GM21390 (cell line): ENCODE data around the gene BCAM.

Experiments used
- ATAC-seq: cut with Tn5 transposase; IDR thresholded peaks from one replicate; pipeline ENCODE4 v1.9.1; 2021; ENCODE audit not compliant: unreplicated experiment

BCAM gene

DNA sequence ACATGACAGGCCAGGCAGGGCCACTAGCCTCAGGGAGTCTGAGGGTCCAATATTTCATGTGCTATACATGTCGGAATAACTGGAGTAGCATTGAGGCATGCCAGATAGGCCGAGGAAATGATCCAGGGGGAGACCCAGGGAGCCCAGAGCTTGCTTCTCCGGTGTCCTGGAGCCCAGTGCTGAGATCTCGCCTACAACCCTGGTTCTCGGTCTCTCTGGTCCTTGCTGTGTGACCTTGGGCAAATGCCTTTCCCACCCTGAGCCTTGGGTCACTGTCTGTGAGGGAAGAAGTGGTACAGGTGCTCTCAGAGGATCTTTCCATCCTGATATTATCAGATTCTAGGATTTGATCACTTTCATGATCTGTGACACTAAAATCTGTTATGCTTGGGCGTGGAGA is 19.9 kb upstream of the BCAM start:
- no peak for ATAC-seq

DNA sequence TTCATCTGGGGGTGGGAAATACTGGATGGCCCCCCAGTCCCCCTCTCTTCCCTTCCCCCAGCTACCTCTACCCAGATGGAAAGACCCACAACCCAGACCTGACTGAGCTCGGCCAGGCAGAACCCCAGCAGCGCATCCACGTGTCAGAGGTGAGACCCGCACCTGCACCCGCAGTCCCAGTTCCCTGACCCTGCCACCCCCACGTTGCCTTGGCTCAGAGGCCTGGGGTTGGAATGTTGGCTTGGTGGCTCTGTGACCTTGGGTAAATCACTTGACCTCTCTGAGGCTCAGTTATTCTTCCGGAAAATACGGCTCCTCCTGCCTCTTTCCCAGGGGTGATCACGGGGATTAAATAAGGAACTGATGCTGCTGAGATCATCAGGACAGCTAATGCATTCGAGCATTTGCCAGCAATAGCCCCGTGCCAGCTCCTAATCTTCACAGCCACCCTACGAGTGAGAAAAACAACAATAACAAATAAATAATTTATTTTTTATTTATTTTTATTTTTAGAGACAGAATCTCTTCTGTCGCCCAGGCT is 18.9 kb upstream of the BCAM start:
- ATAC-seq, result no peak

DNA sequence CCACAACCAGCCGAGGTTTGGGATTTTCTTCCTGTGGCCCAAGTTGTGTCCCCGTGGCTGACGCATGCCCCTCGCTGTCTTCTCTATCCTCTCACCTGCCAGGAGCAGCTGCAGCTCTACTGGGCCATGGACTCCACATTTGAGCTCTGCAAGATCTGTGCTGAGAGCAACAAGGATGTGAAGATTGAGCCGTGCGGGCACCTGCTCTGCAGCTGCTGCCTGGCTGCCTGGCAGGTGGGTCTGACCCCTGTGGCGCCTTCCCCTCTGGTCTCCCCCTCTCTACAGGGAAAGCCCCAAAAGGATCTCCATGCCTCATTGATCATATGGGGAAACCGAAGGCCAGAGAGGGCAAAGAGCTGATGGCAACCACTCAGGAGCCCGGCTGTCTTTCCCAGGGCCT is 16.6 kb upstream of the BCAM start:
- ATAC-seq, result no peak

DNA sequence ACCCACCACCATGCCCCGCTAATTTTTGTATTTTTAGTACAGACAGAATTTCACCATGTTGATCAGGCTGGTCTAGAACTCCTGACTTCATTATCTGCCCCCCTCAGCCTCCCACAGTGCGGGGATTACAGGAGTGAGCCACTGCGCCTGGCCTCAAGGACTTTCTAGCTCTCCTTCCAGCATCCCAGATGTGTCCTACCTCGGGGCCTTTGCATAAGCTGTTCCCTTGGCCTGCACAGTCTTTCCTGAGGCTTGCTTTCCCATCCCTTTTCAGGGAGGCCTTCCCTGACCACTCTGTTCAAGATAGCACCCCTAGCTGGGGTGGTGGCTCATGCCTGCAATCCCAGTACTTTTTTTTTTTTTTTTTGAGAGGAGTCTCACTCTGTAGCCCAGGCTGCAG is 14.3 kb upstream of the BCAM start:
- ATAC-seq, result no peak

DNA sequence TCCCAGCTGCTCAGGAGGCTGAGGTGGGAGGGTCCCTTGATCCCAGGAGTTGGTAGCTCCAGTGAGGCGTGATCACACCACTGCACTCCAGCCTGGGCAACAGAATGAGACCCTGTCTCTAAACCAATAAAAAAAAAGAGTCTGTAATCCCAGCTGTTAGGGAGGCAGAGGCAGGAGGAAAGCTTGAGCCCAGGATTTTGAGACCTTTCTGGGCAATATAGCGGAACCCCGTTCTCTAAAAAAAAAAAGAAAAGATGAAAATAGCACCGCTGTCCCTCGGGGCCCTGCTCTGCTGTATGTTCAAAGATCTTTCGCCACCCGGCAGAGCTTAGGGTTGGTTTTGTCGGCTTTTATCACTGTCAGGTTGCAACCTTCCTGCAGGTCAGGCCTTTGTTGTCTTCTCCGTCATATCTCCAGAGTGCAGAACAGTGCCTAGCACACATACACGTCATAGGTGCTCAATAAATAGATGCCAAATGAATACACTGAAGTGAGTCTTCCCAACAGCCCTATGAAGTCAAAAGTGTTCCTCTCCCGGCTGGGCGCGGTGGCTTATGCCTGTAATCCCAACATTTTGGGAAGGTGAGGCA is 13.4 kb upstream of the BCAM start:
- ATAC-seq, result no peak

DNA sequence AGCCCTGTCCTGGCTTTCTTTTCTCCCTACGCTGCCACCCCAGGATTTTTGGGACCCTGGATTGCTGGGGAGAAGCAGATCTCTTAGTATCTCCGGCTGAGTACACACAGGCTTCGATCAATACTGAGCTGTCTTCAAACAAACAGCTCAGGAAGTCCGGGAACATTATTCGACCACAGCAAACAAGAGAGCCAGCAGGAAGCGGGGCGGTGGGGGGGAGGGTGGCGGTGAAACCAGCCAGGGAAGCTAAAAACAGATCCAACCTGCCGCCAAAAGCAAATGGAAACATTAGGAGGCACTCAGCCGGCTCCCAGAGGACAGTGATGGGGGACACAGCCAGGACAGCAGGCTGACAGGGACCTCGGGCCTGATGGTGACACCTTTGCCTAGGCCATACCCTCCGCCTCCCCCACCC is 12.2 kb upstream of the BCAM start:
- ATAC-seq, result no peak

DNA sequence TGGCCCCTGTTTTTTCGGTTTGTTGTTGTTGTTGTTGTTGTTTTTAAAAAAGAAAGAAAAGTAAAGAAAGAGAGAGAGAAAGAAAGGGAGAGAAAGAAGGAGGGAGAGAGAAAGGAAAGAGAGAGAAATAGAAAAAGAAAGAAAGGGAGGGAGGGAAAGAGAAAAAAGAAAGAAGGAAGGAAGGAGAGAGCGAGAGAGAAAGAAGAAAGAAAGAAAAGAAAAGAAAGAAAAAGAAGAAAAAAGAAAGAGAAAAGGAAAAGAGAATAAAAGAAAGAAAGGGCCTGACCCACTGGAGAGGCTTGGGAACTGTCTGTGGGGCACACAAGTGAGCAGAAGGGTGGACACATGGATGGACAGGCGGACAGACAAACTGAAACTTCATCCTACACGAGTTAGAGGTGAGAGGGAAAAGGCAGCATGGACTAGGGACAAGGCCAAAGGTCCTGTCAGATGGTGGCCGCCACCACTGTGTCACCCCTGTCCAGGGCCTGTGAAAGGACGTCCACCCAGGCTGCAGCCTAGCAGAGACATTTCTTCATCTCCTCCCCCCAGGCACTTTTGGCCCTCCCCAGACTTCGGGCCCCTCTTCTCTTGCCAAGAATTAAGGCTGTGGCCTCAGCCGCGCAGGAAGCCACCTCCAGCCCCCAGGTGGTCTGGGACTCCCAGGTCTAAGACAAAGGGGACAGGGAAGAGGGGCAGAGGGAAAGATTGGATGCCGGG is 9.1 kb upstream of the BCAM start:
- ATAC-seq, result no peak

DNA sequence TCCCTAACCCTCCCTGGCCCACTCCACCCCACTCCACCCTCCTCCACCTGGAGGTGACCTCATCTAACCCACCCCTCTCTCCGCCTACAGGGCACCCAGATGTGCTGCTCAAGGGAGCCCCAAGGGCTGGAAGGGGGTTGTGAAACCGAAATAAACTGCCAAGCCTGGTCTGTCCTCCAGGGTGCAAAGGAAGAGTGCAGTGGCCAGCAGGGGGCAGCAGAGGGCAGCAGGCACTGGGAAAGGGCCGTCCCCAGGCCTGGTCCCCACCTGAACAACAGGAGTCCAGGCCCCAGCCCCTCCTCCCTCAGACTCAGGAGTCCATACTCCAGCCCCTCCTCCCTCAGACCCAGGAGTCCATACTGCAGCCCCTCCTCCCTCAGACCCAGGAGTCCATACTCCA is 8.4 kb upstream of the BCAM start:
- ATAC-seq, result no peak

DNA sequence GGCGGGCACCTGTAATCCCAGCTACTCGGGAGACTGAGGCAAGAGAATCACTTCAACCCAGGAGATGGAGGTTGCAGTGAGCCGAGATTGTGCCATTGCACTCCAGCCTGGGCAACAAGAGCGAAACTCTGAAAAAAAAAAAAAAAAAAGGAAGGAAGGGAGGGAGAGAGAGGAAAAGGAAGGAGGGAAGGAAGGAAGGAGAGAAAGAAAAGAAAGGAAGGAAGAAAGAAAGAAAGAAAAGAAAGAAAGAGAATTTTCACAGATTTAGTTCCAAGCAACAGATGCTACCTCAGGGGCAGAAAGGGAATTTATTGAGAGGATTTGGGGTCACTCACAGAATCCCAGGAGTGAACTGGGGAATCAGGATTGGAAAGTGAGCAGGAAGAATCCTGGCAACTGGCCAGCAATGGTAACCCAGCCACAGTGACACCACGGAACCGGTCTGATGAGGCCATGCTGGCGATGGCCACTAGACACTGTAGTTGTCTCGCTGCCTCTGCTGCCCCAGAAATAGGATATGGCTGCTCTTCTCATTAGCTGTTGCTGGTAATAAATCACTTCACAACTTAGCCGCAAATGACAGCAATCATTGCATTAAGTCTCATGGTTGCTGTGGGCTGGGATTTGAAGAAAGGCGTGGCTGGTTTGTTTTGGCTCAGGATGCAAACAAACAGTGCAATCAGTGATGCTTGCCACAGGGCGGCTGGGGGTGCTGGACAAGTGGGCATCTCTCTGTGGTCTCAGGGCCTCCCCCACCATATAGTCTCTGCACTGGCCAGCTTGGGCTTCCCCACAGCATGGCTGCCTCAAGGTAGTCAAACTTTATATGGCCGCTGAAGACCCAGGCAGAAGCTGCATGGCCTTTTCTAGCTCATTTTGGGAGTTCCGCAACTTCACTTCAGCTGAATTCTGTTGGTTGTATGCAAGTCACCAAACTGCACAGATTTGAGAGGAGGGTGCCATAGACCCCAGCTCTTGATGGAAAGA is 5.2 kb upstream of the BCAM start:
- ATAC-seq, result no peak

DNA sequence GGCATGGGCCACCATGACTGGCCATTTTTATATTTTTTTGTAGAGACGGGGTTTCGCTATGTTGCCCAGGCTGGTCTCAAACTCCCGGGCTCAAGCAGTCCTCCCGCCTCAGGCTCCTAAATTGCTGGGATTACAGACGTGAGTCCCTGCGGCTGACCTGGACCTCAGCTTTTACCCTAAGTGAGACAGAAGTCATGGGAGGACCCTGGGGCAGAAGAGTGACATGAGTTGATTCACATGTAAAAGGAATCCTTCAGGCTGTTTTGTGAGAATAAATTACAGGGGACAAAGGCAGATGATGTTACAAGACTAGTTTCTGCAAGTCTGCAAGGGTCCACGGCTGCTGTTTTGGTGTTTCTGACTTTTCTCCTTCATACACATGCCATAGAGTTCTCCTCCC is 2.6 kb upstream of the BCAM start:
- no peak for ATAC-seq

DNA sequence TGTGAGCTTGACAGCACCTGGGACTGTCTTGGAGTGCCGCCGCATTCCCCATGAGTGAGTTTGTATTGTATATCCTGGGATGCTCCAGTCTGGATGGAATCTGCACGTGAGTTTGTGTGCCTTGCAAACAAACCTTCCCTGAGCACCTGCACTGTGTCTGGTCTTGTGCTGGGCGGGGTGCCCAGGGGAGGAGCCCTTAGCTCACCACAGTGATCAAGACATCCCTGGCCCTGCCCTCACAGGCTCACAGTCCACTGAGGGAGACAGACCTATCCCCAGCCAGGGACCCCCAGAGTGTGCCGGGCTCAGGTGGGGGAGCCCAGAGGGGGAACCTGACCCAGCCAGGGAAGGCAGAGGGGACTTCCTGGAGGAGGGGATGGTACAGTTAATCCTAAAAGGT is 1.7 kb upstream of the BCAM start:
- ATAC-seq, result no peak

DNA sequence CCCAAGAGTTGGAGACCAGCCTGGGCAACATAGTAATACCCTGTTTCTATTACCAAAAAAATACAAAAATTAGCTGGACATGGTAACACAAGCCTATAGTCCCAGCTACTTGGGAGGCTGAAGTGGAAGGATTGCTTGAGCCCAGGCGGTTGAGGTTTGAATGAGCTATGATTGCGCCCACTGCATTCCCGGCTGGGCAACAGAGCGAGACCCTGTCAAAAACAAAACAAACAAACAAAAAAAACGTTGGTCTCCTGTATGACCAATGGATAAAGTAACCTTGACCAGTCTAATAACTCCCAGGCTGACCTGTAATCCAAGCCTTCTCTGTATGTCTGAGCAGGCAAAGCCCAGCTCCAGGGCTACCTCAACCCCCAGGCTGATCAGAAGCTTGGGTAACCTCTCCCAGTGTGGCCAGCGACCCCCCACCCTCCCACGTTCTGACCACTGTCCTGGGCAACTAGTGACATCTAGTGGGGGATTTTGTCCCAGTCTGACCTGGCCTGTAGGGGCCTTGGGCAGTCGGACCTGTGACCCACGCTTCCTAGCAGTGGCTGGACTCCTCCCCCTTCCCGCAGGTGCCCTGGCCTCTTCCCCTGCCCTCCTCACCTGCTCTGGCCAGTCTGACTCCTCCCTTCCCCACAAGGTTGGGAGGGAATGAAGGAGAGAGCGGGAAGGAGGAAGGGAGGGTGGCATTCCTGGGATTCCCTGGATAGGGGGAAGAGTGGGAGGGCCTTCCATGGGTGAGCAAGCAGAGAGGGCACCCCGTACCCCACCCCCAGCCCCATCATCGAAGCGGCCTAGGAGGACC is 1.0 kb upstream of the BCAM start:
- no peak for ATAC-seq

DNA sequence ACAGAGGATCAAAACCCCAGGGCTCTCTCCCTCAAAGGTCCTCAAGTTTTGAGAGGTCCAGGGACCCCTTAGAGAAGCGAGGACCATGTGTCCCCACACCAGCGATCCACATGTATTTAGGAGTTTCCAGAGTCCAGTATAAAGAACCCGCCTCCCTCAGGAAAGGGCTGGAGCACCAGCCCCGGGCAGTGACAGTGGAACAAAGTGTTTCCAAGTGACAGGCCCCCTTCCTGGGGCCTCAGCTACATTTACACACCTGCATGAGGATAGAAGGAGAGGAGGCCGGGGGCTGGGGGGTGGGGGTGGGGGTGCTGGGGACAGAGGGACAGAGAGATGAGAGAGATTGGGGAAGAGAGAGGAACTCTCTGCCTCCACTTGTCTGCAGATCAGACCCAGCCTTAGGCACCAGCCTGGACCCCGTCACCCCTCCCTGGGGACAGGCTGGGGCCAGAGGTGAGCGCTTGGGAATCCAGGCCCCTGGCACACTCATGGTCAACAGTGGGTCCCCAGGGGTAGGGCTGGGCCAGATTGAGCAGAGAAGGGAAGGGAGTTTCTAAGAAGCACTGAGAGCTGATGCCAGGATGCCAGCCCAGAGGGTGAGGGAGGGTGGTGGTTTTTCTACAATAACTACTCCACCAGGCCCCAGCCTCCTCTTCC is 802 bp downstream of the BCAM start:
- no peak for ATAC-seq

DNA sequence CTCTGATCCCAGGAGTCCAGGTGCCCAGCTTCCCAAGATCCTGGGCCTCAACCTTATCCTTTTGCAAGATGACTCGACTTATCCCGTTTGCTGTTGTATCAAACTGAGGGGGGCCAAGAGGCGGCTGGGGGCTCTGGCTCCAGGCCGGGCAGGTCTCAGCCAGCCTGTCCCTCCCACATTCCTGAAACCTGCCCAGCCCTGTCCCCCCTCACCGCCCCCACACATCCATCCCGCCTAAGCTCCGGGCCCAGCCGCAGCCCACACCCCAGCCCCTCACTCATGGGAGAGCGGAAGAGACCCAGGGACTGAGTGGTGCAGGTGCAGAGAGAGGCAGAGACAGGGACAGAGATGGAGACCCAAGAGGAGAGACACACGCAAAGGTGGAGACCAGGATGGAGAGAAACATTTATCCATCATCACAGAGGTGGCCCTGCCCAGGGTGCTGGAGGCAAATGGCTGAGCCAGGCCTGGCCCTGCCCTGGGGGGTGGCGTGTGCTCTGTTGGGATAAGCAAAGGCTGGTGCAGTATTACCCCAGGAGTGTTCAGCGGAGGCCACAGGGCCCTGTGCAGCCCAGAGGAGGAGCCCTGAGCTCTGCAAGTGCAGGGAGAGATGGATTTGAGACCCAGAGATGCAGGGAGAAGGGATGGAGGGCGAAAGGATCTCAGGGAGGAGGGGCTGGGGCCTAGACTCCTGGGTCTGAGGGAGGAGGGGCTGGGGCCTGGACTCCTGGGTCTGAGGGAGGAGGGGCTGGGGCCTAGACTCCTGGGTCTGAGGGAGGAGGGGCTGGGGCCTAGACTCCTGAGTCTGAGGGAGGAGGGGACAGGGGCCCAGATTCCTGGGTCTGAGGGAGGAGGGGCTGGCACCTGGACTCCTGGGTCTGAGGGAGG is 1.6 kb downstream of the BCAM start:
- no peak for ATAC-seq

DNA sequence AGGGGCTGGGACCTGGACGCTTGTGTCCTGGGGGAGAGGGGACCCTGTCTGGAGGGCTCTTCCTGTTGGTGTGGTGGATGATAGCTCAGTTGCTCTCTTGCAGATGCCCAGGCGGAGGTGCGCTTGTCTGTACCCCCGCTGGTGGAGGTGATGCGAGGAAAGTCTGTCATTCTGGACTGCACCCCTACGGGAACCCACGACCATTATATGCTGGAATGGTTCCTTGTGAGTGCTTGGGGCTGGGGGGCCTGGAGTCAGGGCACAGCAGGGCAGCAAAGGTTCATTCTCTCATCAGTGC is 2.2 kb downstream of the BCAM start:
- no peak for ATAC-seq

DNA sequence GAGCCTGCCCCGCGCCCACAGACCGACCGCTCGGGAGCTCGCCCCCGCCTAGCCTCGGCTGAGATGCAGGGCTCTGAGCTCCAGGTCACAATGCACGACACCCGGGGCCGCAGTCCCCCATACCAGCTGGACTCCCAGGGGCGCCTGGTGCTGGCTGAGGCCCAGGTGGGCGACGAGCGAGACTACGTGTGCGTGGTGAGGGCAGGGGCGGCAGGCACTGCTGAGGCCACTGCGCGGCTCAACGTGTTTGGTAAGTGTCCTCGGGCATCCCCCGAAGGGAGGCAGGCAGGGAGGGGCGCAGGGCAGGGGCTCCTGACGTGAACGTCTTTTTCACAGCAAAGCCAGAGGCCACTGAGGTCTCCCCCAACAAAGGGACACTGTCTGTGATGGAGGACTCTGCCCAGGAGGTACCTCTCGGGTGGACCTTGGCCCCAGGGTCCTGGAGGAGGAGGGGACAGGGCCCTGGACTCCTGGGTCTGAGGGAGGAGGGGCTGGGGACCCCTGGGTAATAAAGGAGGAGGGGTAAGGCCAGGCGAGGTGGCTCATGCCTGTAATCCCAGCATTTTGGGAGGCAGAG is 3.3 kb downstream of the BCAM start:
- ATAC-seq, result no peak

DNA sequence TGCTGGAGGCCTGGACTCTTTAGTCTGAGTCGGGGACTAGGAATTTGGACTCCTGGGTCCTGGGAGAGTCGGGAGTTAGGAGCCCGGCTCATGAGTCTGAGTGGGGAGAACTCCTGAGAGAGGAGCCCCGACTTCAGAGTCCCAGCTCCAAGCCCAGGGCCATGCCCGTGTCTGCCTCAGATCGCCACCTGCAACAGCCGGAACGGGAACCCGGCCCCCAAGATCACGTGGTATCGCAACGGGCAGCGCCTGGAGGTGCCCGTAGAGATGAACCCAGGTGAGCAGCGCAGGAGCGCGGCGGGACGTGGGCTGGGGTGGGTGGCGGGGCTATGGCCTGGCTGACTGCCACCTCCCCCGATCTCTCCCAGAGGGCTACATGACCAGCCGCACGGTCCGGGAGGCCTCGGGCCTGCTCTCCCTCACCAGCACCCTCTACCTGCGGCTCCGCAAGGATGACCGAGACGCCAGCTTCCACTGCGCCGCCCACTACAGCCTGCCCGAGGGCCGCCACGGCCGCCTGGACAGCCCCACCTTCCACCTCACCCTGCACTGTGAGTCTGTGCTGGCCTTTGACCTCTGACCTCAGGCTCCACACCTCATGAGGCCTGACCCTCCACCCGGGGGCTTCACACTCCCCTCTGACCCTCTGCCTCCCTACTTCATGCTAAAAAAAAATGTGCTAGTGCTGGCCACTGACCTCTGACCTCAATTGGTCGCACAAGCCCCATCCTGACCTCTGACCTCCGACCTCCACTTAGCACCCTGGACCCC is 4.4 kb downstream of the BCAM start:
- no peak for ATAC-seq

DNA sequence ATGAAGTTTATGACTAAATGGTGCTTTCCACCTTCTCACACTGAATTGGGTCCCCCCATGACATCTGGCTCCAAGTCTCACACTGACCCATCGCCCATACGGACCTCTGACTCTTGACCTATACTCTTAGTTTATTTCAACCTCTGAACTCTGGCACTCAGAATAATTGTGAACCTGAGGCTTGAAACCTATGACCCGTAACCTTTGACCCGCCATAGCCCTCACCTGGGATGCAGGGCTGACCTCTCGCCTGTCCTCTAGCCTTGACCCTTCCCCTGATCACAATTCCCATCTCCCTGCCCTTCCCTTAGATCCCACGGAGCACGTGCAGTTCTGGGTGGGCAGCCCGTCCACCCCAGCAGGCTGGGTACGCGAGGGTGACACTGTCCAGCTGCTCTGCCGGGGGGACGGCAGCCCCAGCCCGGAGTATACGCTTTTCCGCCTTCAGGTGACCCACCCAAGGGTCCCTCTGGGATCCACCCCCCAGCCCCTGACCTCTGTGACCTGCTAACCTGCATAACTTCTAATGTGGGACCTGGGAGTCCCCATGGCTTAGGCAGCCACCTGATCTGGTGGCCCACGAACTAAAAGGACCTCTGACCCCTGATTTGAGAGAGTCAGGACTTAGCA is 5.1 kb downstream of the BCAM start:
- no peak for ATAC-seq
